OCI-LY7 (cell line): ENCODE data around the gene SND1. TPM values are rescaled to one million over a fixed set of nuclear protein-coding genes. Genes with fewer than 3 reads are reported as not detected.

Source experiments
- BruUV-seq: library from RNA; stranded (reverse); fragments of 400-500 nt; replicated peaks from 2 replicates; lab custom pipeline; 2021; lab: Mats Ljungman, UMichigan
- CTCF ChIA-PET: fragments of 300-600 bp; sonication (Branson Sonifier 250); formaldehyde crosslinking; loops from one replicate; lab custom pipeline; 2022; ENCODE audit warnings: antibody characterized with exemption; ENCODE audit not compliant: unreplicated experiment; lab: Charles Lee
- POLR2A ChIA-PET: fragments of 300-600 bp; sonication (Branson Sonifier 250); formaldehyde crosslinking; loops from one replicate; lab custom pipeline; 2022; ENCODE audit warnings: antibody characterized with exemption; lab: Charles Lee
- DNase-seq: peaks from one replicate; pipeline ENCODE4 v3.0.0-alpha.2; 2015; ENCODE audit warnings: low spot score
- H2AFZ ChIP-seq: fragments of 200-600 bp; sonication (generic), shearing (Covaris generic); 2 replicates; pipeline ENCODE4 v1.6.1; 2014; ENCODE audit warnings: mild to moderate bottlenecking, antibody characterized with exemption, low read length, moderate library complexity
- H3K27ac ChIP-seq: fragments of 200-600 bp; sonication (generic); 2 replicates; pipeline ENCODE4 v1.5.1; 2014; ENCODE audit warnings: mixed run types, low read depth, mild to moderate bottlenecking, moderate library complexity, low read length, inconsistent platforms; ENCODE audit not compliant: poor library complexity, severe bottlenecking
- H3K36me3 ChIP-seq: fragments of 200-600 bp; sonication (generic); 2 replicates; pipeline ENCODE4 v1.6.1; 2014; ENCODE audit warnings: mild to moderate bottlenecking, antibody characterized with exemption, low read length, moderate library complexity, mixed read lengths; ENCODE audit not compliant: insufficient read depth
- H3K4me1 ChIP-seq: fragments of 200-600 bp; sonication (generic); 2 replicates; pipeline ENCODE4 v1.5.1; 2014; ENCODE audit warnings: mild to moderate bottlenecking, low read length; ENCODE audit not compliant: insufficient read depth, poor library complexity, severe bottlenecking
- H3K4me2 ChIP-seq: fragments of 200-600 bp; sonication (generic); 2 replicates; pipeline ENCODE4 v1.6.1; 2014; ENCODE audit warnings: mild to moderate bottlenecking, low read length
- H3K4me3 ChIP-seq: fragments of 200-600 bp; sonication (generic); 2 replicates; pipeline ENCODE4 v1.5.1; 2014; ENCODE audit warnings: mild to moderate bottlenecking, low read depth, low read length; ENCODE audit not compliant: poor library complexity, severe bottlenecking
- H3K79me2 ChIP-seq: fragments of 200-600 bp; sonication (generic); 2 replicates; pipeline ENCODE4 v1.6.1; 2016; ENCODE audit warnings: low read depth, mild to moderate bottlenecking, low read length, moderate library complexity, mixed read lengths; ENCODE audit not compliant: insufficient read depth
- H3K9me2 ChIP-seq: fragments of 200-600 bp; sonication (generic); 2 replicates; pipeline ENCODE4 v1.6.1; 2016; ENCODE audit warnings: mild to moderate bottlenecking, low read length, mixed read lengths; ENCODE audit not compliant: insufficient read depth
- H3K9me3 ChIP-seq: fragments of 200-600 bp; sonication (generic); 2 replicates; pipeline ENCODE4 v1.6.1; 2014; ENCODE audit warnings: mild to moderate bottlenecking, mixed run types, low read length, mixed read lengths
- H4K20me1 ChIP-seq: fragments of 200-600 bp; sonication (generic); 2 replicates; pipeline ENCODE4 v1.6.1; 2014; ENCODE audit warnings: mild to moderate bottlenecking, antibody characterized with exemption, low read length, moderate library complexity, mixed read lengths; ENCODE audit not compliant: insufficient read depth
- EZH2phosphoT487 ChIP-seq: fragments of 200-600 bp; sonication (generic); IDR thresholded peaks from 2 replicates; pipeline ENCODE4 v1.6.1; 2018; ENCODE audit warnings: low read depth, borderline replicate concordance, mild to moderate bottlenecking, mixed run types, antibody characterized with exemption, low read length, moderate library complexity, mixed read lengths
- intact Hi-C: fragments of 100-400 bp; cut with micrococcal nuclease; formaldehyde crosslinking; loops from one replicate; pipeline ENCODE4 v1.10.0; 2022; ENCODE audit not compliant: unreplicated experiment
- total RNA-seq, 2 experiments: library from RNA; depleted of rRNA in 1 of 2; stranded (reverse); fragments of >200 nt in 1 of 2; shearing (Covaris generic) in 1 of 2; gene quantifications; 2 replicates each; pipeline ENCODE4 v1.2.3, GENCODE V29; 2014 to 2022
- TF ChIP-seq, protein P1 (sequence below): fragments of 200-600 bp; sonication (generic); conservative IDR thresholded peaks from 2 replicates; pipeline ENCODE4 v1.5.1; 2014; ENCODE audit warnings: mild to moderate bottlenecking, antibody characterized with exemption, low read length, moderate library complexity, mixed read lengths

SND1 gene
- total RNA-seq, 2 experiments from 2014 or later, result 111 to 221 TPM

DNA sequence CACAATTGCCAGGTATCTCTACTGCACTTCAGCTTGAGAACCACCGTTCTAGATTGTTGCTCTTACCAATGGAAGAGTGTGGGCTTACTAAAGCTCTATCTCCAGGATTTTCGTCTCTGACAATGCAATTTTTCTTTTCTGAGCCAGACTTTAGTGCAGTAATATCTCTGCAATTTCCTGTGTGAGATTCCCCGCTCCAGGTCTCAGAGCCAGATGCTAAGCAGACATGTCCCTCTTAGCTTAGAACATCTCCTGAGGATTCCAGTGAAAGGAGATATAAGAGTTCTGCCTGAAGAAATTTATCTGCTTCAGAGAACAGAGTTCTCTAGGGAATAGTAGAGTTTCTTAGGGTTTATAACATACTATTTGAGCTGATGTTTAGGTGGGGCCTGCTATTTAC is 82.0 kb downstream of the SND1 start:
- Histone ChIP-seq H4K20me1 (no peaks in the 10 kb centered on the region), H3K4me2 (no peak overlapping the region), H3K4me3 (no peak overlapping the region), H3K27ac (no peak overlapping the region), H3K79me2 (no peaks in the 10 kb centered on the region; the same call in 1 of the 2 replicates), H3K4me1 (peaks cover 12% of the 10 kb centered on the region), H3K36me3 (peaks cover 85% of the 10 kb centered on the region), H2AFZ (no peak overlapping the region), H3K9me3 (no peaks in the 10 kb centered on the region), H3K9me2 (no peaks in the 10 kb centered on the region)
- TF ChIP-seq, protein P1, sequence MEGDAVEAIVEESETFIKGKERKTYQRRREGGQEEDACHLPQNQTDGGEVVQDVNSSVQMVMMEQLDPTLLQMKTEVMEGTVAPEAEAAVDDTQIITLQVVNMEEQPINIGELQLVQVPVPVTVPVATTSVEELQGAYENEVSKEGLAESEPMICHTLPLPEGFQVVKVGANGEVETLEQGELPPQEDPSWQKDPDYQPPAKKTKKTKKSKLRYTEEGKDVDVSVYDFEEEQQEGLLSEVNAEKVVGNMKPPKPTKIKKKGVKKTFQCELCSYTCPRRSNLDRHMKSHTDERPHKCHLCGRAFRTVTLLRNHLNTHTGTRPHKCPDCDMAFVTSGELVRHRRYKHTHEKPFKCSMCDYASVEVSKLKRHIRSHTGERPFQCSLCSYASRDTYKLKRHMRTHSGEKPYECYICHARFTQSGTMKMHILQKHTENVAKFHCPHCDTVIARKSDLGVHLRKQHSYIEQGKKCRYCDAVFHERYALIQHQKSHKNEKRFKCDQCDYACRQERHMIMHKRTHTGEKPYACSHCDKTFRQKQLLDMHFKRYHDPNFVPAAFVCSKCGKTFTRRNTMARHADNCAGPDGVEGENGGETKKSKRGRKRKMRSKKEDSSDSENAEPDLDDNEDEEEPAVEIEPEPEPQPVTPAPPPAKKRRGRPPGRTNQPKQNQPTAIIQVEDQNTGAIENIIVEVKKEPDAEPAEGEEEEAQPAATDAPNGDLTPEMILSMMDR, result no peak
- TF ChIP-seq EZH2phosphoT487, result no peak
- DNase-seq, result no peak
- intact Hi-C loops, result no loop called here
- no TSS peak for BruUV-seq
- POLR2A ChIA-PET, result interaction anchor here (0.6 to 1.5 kb wide), 3 partner anchors 22 to 471 kb away, joined by 3 read pairs; no protein-coding TSS in a partner anchor
- CTCF ChIA-PET, result interaction anchor here (0.6 to 1.3 kb wide), 3 partner anchors 14 to 285 kb away, joined by 3 to 4 read pairs (median 3); no protein-coding TSS in a partner anchor

DNA sequence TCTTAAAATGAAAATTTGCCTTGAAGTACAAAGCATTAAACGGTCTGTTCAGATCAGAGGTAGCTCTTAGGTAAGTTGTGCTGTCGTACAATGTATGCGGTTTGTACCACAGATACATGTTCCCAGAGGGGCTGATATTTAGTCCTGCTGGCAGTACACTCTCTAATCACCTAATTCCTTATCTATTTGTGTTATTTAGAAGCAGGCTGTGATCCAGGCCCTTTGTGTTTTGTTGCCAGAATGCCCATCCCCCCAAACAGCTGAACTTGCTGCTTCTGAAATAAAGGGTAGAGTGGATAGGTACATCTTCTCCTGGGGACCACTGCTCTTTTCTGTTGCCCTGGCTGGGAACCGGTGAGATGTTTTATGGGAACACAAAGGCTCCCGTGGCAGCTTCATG is 84.5 kb downstream of the SND1 start:
- no TSS peak for BruUV-seq

DNA sequence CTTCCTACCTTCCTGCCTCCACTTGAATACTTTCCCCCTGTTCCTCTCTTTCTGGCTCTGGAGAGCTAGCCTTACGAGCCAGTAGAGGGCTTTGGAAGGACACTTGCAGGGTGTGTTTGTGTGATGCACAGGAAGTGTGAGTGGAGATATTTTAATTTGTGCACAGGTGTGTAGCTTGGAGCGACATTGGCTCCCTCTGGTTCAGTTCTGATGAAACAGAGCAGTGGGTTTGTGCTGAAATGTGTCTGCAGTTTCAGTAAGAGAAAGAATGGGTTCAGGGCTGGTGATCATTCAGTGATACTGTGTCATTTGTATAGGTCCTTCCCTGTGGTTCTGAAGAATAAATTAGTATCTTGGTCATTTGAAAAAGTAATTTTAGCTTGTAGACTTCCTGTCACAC is 86.9 kb downstream of the SND1 start:
- no TSS peak for BruUV-seq
- no peaks in the 10 kb centered on the region; the same call in 1 of the 2 replicates for H3K79me2 ChIP-seq
- peak overlapping the region; percentile 30 for H3K4me2 ChIP-seq
- no peak for TF ChIP-seq EZH2phosphoT487
- TF ChIP-seq, protein P1, result 0 out of 2 replicates have a peak, but pooled peaks have one; percentile 22
- peaks cover 64% of the 10 kb centered on the region for H3K36me3 ChIP-seq
- H3K9me2 ChIP-seq, result no peaks in the 10 kb centered on the region
- no peak overlapping the region for H3K4me3 ChIP-seq
- peaks cover 12% of the 10 kb centered on the region; the same call in 1 of the 2 replicates for H4K20me1 ChIP-seq
- ChIA-PET POLR2A (interaction anchor here (0.5 to 1.8 kb wide), 4 partner anchors 10 to 998 kb away, joined by 3 to 5 read pairs (median 3); no protein-coding TSS in a partner anchor), CTCF (no interaction called here)
- intact Hi-C loops, result no loop called here
- no peak overlapping the region for H2AFZ ChIP-seq
- peak; percentile 38 for DNase-seq
- H3K4me1 ChIP-seq, result peaks cover 16% of the 10 kb centered on the region
- H3K9me3 ChIP-seq, result no peaks in the 10 kb centered on the region
- no peak overlapping the region for H3K27ac ChIP-seq

More for the DNA sequence above, 84.5 kb downstream of the SND1 start:
- no peaks in the 10 kb centered on the region; the same call in 1 of the 2 replicates for H3K79me2 ChIP-seq
- H4K20me1 ChIP-seq, result peaks cover 8% of the 10 kb centered on the region; the same call in 1 of the 2 replicates
- intact Hi-C loops, result no loop called here
- H3K4me1 ChIP-seq, result peaks cover 16% of the 10 kb centered on the region
- ChIA-PET CTCF (no interaction called here), POLR2A (interaction anchor here (0.6 to 1.1 kb wide), 2 partner anchors 11 to 374 kb away, joined by 3 read pairs; no protein-coding TSS in a partner anchor)
- TF ChIP-seq EZH2phosphoT487, result no peak
- TF ChIP-seq, protein P1, result no peak
- no peaks in the 10 kb centered on the region for H3K9me3 ChIP-seq
- no peak overlapping the region for H3K4me2 ChIP-seq
- H2AFZ ChIP-seq, result no peak overlapping the region
- DNase-seq, result no peak
- no peaks in the 10 kb centered on the region for H3K9me2 ChIP-seq
- peaks cover 81% of the 10 kb centered on the region for H3K36me3 ChIP-seq
- no peak overlapping the region for H3K4me3 ChIP-seq
- no peak overlapping the region for H3K27ac ChIP-seq
